HepG2 (cell line): ENCODE measurements around the gene MRPL20. TPM values are rescaled to one million over a fixed set of nuclear protein-coding genes. Genes with fewer than 3 reads are reported as not detected.

Experiments
- CHD2 ChIP-seq: IDR thresholded peaks from 2 replicates; pipeline ENCODE4 v1.6.1; 2011; ENCODE audit warnings: low read depth, low read length, improper control_type of control experiment
- DMAP1 ChIP-seq: IDR thresholded peaks from 2 replicates; pipeline ENCODE4 v1.6.1; 2016
- DPF2 ChIP-seq: sonication (generic); formaldehyde crosslinking; IDR thresholded peaks from 2 replicates; pipeline ENCODE4 v1.4.0; 2020; ENCODE audit warnings: mild to moderate bottlenecking, low read depth, missing genetic modification reagents, borderline replicate concordance
- ESRRA ChIP-seq: sonication (generic); formaldehyde crosslinking; IDR thresholded peaks from 2 replicates; pipeline ENCODE4 v1.5.1; 2020; ENCODE audit warnings: mild to moderate bottlenecking, low read depth, missing genetic modification reagents
- HDAC2 ChIP-seq: sonication (generic); formaldehyde crosslinking; IDR thresholded peaks from 2 replicates; pipeline ENCODE4 v1.4.0; 2020; ENCODE audit warnings: missing genetic modification reagents
- KDM5B ChIP-seq: sonication (generic); formaldehyde crosslinking; IDR thresholded peaks from 2 replicates; pipeline ENCODE4 v1.4.0; 2020; ENCODE audit warnings: missing genetic modification reagents, mild to moderate bottlenecking, borderline replicate concordance
- MTF1 ChIP-seq: sonication (generic); formaldehyde crosslinking; IDR thresholded peaks from 2 replicates; pipeline ENCODE4 v1.5.0; 2020; ENCODE audit warnings: missing genetic modification reagents
- MYC ChIP-seq: sonication (generic); formaldehyde crosslinking; IDR thresholded peaks from 2 replicates; pipeline ENCODE4 v1.9.0; 2021; ENCODE audit warnings: missing genetic modification reagents, borderline replicate concordance
- MYNN ChIP-seq: sonication (generic); formaldehyde crosslinking; IDR thresholded peaks from 2 replicates; pipeline ENCODE4 v1.4.0; 2020; ENCODE audit warnings: mild to moderate bottlenecking, low read depth, missing genetic modification reagents
- SMAD3 ChIP-seq: sonication (generic); formaldehyde crosslinking; IDR thresholded peaks from 2 replicates; pipeline ENCODE4 v1.4.0; 2020; ENCODE audit warnings: missing genetic modification reagents
- ZBTB20 ChIP-seq: sonication (generic); formaldehyde crosslinking; IDR thresholded peaks from 2 replicates; pipeline ENCODE4 v1.8.1; 2023; ENCODE audit warnings: missing genetic modification reagents, low read depth, mild to moderate bottlenecking, borderline replicate concordance
- ZNF468 ChIP-seq: sonication (generic); formaldehyde crosslinking; IDR thresholded peaks from 2 replicates; pipeline ENCODE4 v1.8.0; 2022; ENCODE audit warnings: mild to moderate bottlenecking, moderate library complexity, missing genetic modification reagents
- polyA plus RNA-seq, 8 experiments: library from polyadenylated mRNA; depleted of rRNA in 3 of 8; stranded (reverse) in 7 of 8; unstranded in 1 of 8; fragments of >200 nt; fragmentation: Illumina TruSeq in 4 of 8; extraction: Trizol in 4 of 8; gene quantifications; 2 replicates each; pipeline versions ENCODE4 v1.2.1 to v1.2.3, GENCODE V29; 2011 to 2016; ENCODE audit warnings: low read depth in 4 of 8, missing spikeins in 1 of 8, mixed read lengths in 1 of 8; ENCODE audit not compliant: insufficient read depth in 1 of 8
- total RNA-seq, 5 experiments: library from RNA; depleted of rRNA; stranded (reverse); fragments of >200 nt; fragmentation: Illumina TruSeq; extraction: Trizol; gene quantifications; 2 replicates each; pipeline ENCODE4 v1.2.3, GENCODE V29; 2016; ENCODE audit warnings: low read depth in 1 of 5
- TF ChIP-seq, protein P1 (sequence below): sonication (generic); formaldehyde crosslinking; IDR thresholded peaks from 2 replicates; pipeline ENCODE4 v1.4.0; 2020; ENCODE audit warnings: missing genetic modification reagents, mild to moderate bottlenecking, borderline replicate concordance
- TF ChIP-seq, protein P2 (sequence below): sonication (generic); formaldehyde crosslinking; IDR thresholded peaks from 2 replicates; pipeline ENCODE4 v1.8.0; 2022; ENCODE audit warnings: missing genetic modification reagents, mild to moderate bottlenecking, moderate library complexity, borderline replicate concordance
- TF ChIP-seq, protein P3 (sequence below): sonication (generic); formaldehyde crosslinking; conservative IDR thresholded peaks from 2 replicates; pipeline ENCODE4 v1.5.0; 2020; ENCODE audit warnings: missing genetic modification reagents
- TF ChIP-seq, protein P4 (sequence below): sonication (generic); formaldehyde crosslinking; IDR thresholded peaks from 2 replicates; pipeline ENCODE4 v1.4.0; 2020; ENCODE audit warnings: missing genetic modification reagents

Gene MRPL20
- total and polyA plus RNA-seq, 2 of the 13 experiments (the other 11 are each of a cell fraction or from before 2014, with no cell fraction given), result 59.2 to 127 TPM

DNA sequence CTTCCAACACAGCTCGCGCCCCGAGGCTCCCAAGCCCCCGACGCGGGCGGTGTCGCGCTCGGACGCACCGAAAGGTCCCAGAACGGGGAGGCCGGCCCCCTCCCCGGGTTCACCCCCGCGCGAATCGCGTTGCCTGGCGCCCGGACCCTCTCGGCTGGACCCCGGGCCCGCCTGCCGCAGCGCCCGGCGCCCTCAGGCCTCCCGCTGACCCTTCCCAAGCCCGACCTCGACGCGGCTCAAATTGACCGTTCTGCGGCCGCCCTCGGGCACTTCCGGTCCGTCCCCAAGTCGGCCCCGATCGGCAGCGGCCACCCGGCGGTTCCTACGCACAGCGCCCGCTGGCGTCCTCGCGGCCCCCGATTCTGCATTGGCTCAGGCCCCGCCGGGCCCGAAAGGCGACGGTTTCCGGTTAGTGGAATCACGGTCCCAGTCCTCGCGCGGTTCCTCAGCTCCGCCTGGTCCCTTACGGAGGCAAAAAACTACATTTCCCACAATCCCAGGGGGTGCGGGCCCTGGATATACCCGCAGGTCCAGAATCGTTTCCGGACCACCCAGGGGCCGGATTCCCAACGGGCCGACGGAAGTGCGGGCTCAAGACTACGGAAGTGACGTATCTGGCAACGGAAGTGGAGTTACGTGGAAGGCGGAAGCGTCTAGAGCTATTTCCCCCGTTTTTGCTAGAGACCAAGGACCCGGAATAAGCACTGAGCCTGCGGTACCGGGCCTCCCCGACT, 32.0 kb downstream of the MRPL20 start, which contains the start of gene AURKAIP1 (continued):
- TF ChIP-seq, protein P1, sequence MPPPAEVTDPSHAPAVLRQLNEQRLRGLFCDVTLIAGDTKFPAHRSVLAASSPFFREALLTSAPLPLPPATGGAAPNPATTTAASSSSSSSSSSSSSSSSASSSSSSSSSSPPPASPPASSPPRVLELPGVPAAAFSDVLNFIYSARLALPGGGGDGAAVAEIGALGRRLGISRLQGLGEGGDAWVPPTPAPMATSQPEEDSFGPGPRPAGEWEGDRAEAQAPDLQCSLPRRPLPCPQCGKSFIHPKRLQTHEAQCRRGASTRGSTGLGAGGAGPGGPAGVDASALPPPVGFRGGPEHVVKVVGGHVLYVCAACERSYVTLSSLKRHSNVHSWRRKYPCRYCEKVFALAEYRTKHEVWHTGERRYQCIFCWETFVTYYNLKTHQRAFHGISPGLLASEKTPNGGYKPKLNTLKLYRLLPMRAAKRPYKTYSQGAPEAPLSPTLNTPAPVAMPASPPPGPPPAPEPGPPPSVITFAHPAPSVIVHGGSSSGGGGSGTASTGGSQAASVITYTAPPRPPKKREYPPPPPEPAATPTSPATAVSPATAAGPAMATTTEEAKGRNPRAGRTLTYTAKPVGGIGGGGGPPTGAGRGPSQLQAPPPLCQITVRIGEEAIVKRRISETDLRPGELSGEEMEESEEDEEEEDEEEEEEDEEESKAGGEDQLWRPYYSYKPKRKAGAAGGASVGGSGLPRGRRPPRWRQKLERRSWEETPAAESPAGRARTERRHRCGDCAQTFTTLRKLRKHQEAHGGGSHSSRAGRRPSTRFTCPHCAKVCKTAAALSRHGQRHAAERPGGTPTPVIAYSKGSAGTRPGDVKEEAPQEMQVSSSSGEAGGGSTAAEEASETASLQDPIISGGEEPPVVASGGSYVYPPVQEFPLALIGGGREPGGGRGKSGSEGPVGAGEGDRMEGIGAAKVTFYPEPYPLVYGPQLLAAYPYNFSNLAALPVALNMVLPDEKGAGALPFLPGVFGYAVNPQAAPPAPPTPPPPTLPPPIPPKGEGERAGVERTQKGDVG, result no peak
- peak; percentile 95 for TF ChIP-seq HDAC2 (CRISPR knock-in tag)
- peak; percentile 69 for TF ChIP-seq ZBTB20 (CRISPR knock-in tag)
- TF ChIP-seq DPF2 (CRISPR knock-in tag), result no peak
- TF ChIP-seq, protein P2, sequence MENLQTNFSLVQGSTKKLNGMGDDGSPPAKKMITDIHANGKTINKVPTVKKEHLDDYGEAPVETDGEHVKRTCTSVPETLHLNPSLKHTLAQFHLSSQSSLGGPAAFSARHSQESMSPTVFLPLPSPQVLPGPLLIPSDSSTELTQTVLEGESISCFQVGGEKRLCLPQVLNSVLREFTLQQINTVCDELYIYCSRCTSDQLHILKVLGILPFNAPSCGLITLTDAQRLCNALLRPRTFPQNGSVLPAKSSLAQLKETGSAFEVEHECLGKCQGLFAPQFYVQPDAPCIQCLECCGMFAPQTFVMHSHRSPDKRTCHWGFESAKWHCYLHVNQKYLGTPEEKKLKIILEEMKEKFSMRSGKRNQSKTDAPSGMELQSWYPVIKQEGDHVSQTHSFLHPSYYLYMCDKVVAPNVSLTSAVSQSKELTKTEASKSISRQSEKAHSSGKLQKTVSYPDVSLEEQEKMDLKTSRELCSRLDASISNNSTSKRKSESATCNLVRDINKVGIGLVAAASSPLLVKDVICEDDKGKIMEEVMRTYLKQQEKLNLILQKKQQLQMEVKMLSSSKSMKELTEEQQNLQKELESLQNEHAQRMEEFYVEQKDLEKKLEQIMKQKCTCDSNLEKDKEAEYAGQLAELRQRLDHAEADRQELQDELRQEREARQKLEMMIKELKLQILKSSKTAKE (CRISPR knock-in tag), result no peak
- TF ChIP-seq CHD2, result peak; percentile 96
- no peak for TF ChIP-seq ZNF468 (CRISPR knock-in tag)
- peak; percentile 87; the same call in 1 of the 2 replicates for TF ChIP-seq KDM5B (CRISPR knock-in tag)
- TF ChIP-seq DMAP1 (CRISPR knock-in tag), result peak; percentile 73; the same call in 1 of the 2 replicates
- TF ChIP-seq, protein P3, sequence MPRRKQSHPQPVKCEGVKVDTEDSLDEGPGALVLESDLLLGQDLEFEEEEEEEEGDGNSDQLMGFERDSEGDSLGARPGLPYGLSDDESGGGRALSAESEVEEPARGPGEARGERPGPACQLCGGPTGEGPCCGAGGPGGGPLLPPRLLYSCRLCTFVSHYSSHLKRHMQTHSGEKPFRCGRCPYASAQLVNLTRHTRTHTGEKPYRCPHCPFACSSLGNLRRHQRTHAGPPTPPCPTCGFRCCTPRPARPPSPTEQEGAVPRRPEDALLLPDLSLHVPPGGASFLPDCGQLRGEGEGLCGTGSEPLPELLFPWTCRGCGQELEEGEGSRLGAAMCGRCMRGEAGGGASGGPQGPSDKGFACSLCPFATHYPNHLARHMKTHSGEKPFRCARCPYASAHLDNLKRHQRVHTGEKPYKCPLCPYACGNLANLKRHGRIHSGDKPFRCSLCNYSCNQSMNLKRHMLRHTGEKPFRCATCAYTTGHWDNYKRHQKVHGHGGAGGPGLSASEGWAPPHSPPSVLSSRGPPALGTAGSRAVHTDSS (CRISPR knock-in tag), result no peak
- 0 out of 2 replicates have a peak, but pooled peaks have one; percentile 63 for TF ChIP-seq MYNN (CRISPR knock-in tag)
- peak; percentile 80; the same call in 1 of the 2 replicates for TF ChIP-seq ESRRA
- TF ChIP-seq MYC, result peak; percentile 90
- TF ChIP-seq SMAD3 (CRISPR knock-in tag), result peak; percentile 97
- TF ChIP-seq, protein P4, sequence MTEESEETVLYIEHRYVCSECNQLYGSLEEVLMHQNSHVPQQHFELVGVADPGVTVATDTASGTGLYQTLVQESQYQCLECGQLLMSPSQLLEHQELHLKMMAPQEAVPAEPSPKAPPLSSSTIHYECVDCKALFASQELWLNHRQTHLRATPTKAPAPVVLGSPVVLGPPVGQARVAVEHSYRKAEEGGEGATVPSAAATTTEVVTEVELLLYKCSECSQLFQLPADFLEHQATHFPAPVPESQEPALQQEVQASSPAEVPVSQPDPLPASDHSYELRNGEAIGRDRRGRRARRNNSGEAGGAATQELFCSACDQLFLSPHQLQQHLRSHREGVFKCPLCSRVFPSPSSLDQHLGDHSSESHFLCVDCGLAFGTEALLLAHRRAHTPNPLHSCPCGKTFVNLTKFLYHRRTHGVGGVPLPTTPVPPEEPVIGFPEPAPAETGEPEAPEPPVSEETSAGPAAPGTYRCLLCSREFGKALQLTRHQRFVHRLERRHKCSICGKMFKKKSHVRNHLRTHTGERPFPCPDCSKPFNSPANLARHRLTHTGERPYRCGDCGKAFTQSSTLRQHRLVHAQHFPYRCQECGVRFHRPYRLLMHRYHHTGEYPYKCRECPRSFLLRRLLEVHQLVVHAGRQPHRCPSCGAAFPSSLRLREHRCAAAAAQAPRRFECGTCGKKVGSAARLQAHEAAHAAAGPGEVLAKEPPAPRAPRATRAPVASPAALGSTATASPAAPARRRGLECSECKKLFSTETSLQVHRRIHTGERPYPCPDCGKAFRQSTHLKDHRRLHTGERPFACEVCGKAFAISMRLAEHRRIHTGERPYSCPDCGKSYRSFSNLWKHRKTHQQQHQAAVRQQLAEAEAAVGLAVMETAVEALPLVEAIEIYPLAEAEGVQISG (CRISPR knock-in tag), result peak; percentile 98
- no peak for TF ChIP-seq MTF1 (CRISPR knock-in tag)
